GM23338 (cell line): ENCODE measurements around the gene BMP10. TPM values are rescaled to one million over a fixed set of nuclear protein-coding genes. Genes with fewer than 3 reads are reported as not detected.

ENCODE experiments used
- ATAC-seq: fragments of 200-7000 bp; cut with Tn5 transposase; 3 replicates; pipeline ENCODE4 v1.9.1; 2020
- DNase-seq: peaks from one replicate; pipeline ENCODE4 v3.0.0-alpha.2; 2015; ENCODE audit warnings: low spot score
- H2AFZ ChIP-seq: fragments of 200-600 bp; sonication (generic); 2 replicates; pipeline ENCODE4 v1.8.0; 2016; ENCODE audit warnings: antibody characterized with exemption, mild to moderate bottlenecking, moderate library complexity
- H3F3A ChIP-seq: fragments of 200-600 bp; sonication (generic); replicated peaks from 2 replicates; pipeline ENCODE4 v1.8.0; 2017; ENCODE audit warnings: antibody characterized with exemption, mixed run types, low read depth
- H3K27ac ChIP-seq: fragments of 200-600 bp; sonication (generic); 2 replicates; pipeline ENCODE4 v1.6.1; 2016; ENCODE audit warnings: low read depth
- H3K27me3 ChIP-seq: fragments of 200-600 bp; sonication (generic); 2 replicates; pipeline ENCODE4 v1.8.0; 2016; ENCODE audit warnings: mild to moderate bottlenecking, mixed run types, moderate library complexity; ENCODE audit not compliant: insufficient read depth
- H3K36me3 ChIP-seq: fragments of 200-600 bp; sonication (generic); 2 replicates; pipeline ENCODE4 v1.8.0; 2016; ENCODE audit warnings: mild to moderate bottlenecking; ENCODE audit not compliant: insufficient read depth
- H3K4me1 ChIP-seq: fragments of 200-600 bp; sonication (generic); 2 replicates; pipeline ENCODE4 v1.8.0; 2016; ENCODE audit warnings: mild to moderate bottlenecking, moderate library complexity; ENCODE audit not compliant: insufficient read depth
- H3K4me2 ChIP-seq: fragments of 200-600 bp; sonication (generic); 2 replicates; pipeline ENCODE4 v1.7.1; 2017; ENCODE audit warnings: mixed run types
- H3K4me3 ChIP-seq: fragments of 200-600 bp; sonication (generic); 2 replicates; pipeline ENCODE4 v1.6.1; 2016; ENCODE audit warnings: mixed run types
- H3K79me2 ChIP-seq: fragments of 200-600 bp; sonication (generic); replicated peaks from 2 replicates; pipeline ENCODE4 v1.8.0; 2017; ENCODE audit warnings: mild to moderate bottlenecking; ENCODE audit not compliant: insufficient read depth
- H3K9me2 ChIP-seq: fragments of 200-600 bp; sonication (generic); 2 replicates; pipeline ENCODE4 v1.8.0; 2017; ENCODE audit not compliant: insufficient read depth
- H4K20me1 ChIP-seq: fragments of 200-600 bp; sonication (generic); replicated peaks from 2 replicates; pipeline ENCODE4 v1.8.0; 2017; ENCODE audit warnings: mild to moderate bottlenecking; ENCODE audit not compliant: insufficient read depth
- H3K27ac Mint-ChIP-seq: 2 replicates; pipeline ENCODE4 v1.8.0; 2020; ENCODE audit warnings: inconsistent platforms, mild to moderate bottlenecking, moderate library complexity, mixed read lengths
- H3K27me3 Mint-ChIP-seq: 3 replicates; pipeline ENCODE4 v1.8.0; 2022; ENCODE audit warnings: low read depth, mild to moderate bottlenecking, moderate library complexity, mixed read lengths, inconsistent platforms; ENCODE audit not compliant: insufficient read depth, poor library complexity
- H3K36me3 Mint-ChIP-seq: 3 replicates; pipeline ENCODE4 v1.8.0; 2021; ENCODE audit warnings: low read depth, mild to moderate bottlenecking, inconsistent platforms, moderate library complexity, mixed read lengths
- H3K4me1 Mint-ChIP-seq: 3 replicates; pipeline ENCODE4 v1.8.0; 2020; ENCODE audit warnings: mild to moderate bottlenecking, inconsistent platforms, mixed read lengths
- H3K4me3 Mint-ChIP-seq: 3 replicates; pipeline ENCODE4 v1.8.0; 2021; ENCODE audit warnings: moderate library complexity, mild to moderate bottlenecking, inconsistent platforms, mixed read lengths
- H3K9me3 Mint-ChIP-seq: 3 replicates; pipeline ENCODE4 v1.8.0; 2020; ENCODE audit warnings: moderate library complexity, mild to moderate bottlenecking, inconsistent platforms, mixed read lengths
- CREB1 ChIP-seq: fragments of 250-450 bp; sonication (Bioruptor Pico); IDR thresholded peaks from 2 replicates; pipeline ENCODE4 v1.5.0; 2020; ENCODE audit warnings: low read depth, mild to moderate bottlenecking, moderate library complexity
- CTCF ChIP-seq, 2 experiments: fragments of 200-600 bp in 1 of 2; sonication (generic) in 1 of 2; conservative IDR thresholded peaks; 2 replicates each; pipeline versions ENCODE4 v1.5.1 to v1.6.1; 2016 to 2017; ENCODE audit warnings: antibody characterized with exemption in 2 of 2, low read depth in 2 of 2, mild to moderate bottlenecking in 2 of 2, moderate library complexity in 1 of 2
- ETS1 ChIP-seq: IDR thresholded peaks from 2 replicates; pipeline ENCODE4 v1.6.1; 2016; ENCODE audit warnings: antibody characterized with exemption
- EZH2 ChIP-seq: fragments of 200-600 bp; sonication (generic); IDR thresholded peaks from one replicate; pipeline ENCODE4 v1.8.0; 2017; ENCODE audit warnings: antibody characterized with exemption, mild to moderate bottlenecking, low read depth; ENCODE audit not compliant: unreplicated experiment
- EZH2phosphoT487 ChIP-seq: fragments of 200-600 bp; sonication (generic); IDR thresholded peaks from one replicate; pipeline ENCODE4 v1.8.1; 2018; ENCODE audit warnings: antibody characterized with exemption; ENCODE audit not compliant: unreplicated experiment
- JUNB ChIP-seq: IDR thresholded peaks from one replicate; pipeline ENCODE4 v1.6.1; 2016; ENCODE audit warnings: antibody characterized with exemption; ENCODE audit not compliant: unreplicated experiment
- NANOG ChIP-seq: IDR thresholded peaks from 2 replicates; pipeline ENCODE4 v1.6.1; 2016; ENCODE audit warnings: antibody characterized with exemption, borderline replicate concordance
- POLR2AphosphoS5 ChIP-seq: IDR thresholded peaks from 2 replicates; pipeline ENCODE4 v1.6.1; 2016; ENCODE audit warnings: antibody characterized with exemption, low read depth
- REST ChIP-seq: IDR thresholded peaks from one replicate; pipeline ENCODE4 v1.6.1; 2018; ENCODE audit warnings: antibody characterized with exemption; ENCODE audit not compliant: unreplicated experiment
- STAT1 ChIP-seq: IDR thresholded peaks from one replicate; pipeline ENCODE4 v1.6.1; 2016; ENCODE audit warnings: antibody characterized with exemption; ENCODE audit not compliant: unreplicated experiment
- ZNF114 ChIP-seq: fragments of 250-450 bp; sonication (Bioruptor Pico); IDR thresholded peaks from 2 replicates; pipeline ENCODE4 v1.5.0; 2020; ENCODE audit warnings: mild to moderate bottlenecking, moderate library complexity
- ZNF331 ChIP-seq: fragments of 250-450 bp; sonication (Bioruptor Pico); IDR thresholded peaks from 2 replicates; pipeline ENCODE4 v1.5.0; 2020; ENCODE audit warnings: low read depth, mild to moderate bottlenecking, moderate library complexity
- ZNF462 ChIP-seq: fragments of 250-450 bp; sonication (Bioruptor Pico); IDR thresholded peaks from 2 replicates; pipeline ENCODE4 v1.5.0; 2020; ENCODE audit warnings: mild to moderate bottlenecking, moderate library complexity
- polyA plus RNA-seq: library from polyadenylated mRNA; unstranded; fragments of >200 nt; fragmentation: Nextera tagmentation; extraction: Ambion mirVana; gene quantifications from 2 replicates; pipeline ENCODE4 v1.2.1, GENCODE V29; 2016
- total RNA-seq: library from RNA; depleted of rRNA; stranded (reverse); fragments of >200 nt; shearing (Covaris generic); gene quantifications from 2 replicates; pipeline ENCODE4 v1.2.3, GENCODE V29; 2014

BMP10 gene
- total and polyA plus RNA-seq, 2 experiments from 2014 or later: not detected

DNA sequence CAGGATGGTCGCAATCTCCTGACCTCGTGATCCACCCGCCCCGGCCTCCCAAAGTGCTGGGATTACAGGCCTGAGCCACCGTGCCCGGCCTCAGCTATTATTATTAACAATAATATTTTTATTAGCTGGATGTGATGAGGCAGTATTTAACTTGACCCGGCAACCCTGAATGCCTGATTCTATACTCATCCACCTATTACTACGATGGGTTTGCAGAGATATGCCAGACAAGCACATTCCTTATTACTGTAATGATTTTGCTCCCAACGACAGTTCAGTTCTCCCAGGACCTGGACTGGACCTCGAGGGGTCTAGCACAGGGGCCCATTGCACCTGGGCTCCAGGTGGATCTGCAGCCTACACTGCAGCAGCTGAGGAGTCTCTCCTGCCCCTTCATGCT is 32.6 kb downstream of the BMP10 start:
- Mint-ChIP-seq H3K4me1 (peaks cover 5% of the 10 kb centered on the region; the same call in 2 of the 3 replicates), H3K36me3 (peaks cover 12% of the 10 kb centered on the region; the same call in 2 of the 3 replicates), H3K27ac (no peak overlapping the region), H3K4me3 (no peak overlapping the region), H3K27me3 (peaks cover 2% of the 10 kb centered on the region), H3K9me3 (peaks cover 16% of the 10 kb centered on the region)
- Histone ChIP-seq H4K20me1 (no peaks in the 10 kb centered on the region), H3K27me3 (no peaks in the 10 kb centered on the region), H3K79me2 (no peaks in the 10 kb centered on the region), H3K27ac (no peak overlapping the region), H3F3A (no peaks in the 10 kb centered on the region), H3K9me2 (peaks cover 8% of the 10 kb centered on the region; the same call in 1 of the 2 replicates), H3K4me3 (no peak overlapping the region), H3K4me2 (no peak overlapping the region), H3K36me3 (no peaks in the 10 kb centered on the region), H2AFZ (no peak overlapping the region), H3K4me1 (no peaks in the 10 kb centered on the region)
- DNase-seq: no peak
- TF ChIP-seq REST (no peak), ETS1 (no peak), ZNF331 (CRISPR knock-in tag) (no peak), CREB1 (CRISPR knock-in tag) (no peak), STAT1 (no peak), JUNB (no peak), CTCF (conservative IDR thresholded peaks at IDR 0.05; ENCODE audit: low read depth in 2 of 2) (no peak), ZNF114 (CRISPR knock-in tag) (no peak), EZH2 (no peak), NANOG (no peak), ZNF462 (CRISPR knock-in tag) (no peak), EZH2phosphoT487 (no peak), POLR2AphosphoS5 (no peak)
- no peak for ATAC-seq
